HCT116 (cell line): ENCODE data around the gene GNG10.

Experiments
- CBX3 ChIP-seq: IDR thresholded peaks from 2 replicates; pipeline ENCODE4 v1.6.1; 2012; ENCODE audit warnings: low read depth
- CTCF ChIP-seq, 3 experiments: fragments of 200-600 bp in 1 of 3; sonication (generic) in 1 of 3; IDR thresholded peaks in 2 of 3; conservative IDR thresholded peaks in 1 of 3; 2 replicates each; pipeline ENCODE4 v1.5.1; 2012 to 2017; ENCODE audit warnings: low read depth in 2 of 3, low read length in 2 of 3, antibody characterized with exemption in 1 of 3, borderline replicate concordance in 1 of 3, control low read depth in 1 of 3, mild to moderate bottlenecking in 1 of 3, mixed read lengths in 1 of 3, mixed run types in 1 of 3, moderate library complexity in 1 of 3; ENCODE audit not compliant: insufficient read depth in 1 of 3
- EGR1 ChIP-seq: IDR thresholded peaks from 2 replicates; pipeline ENCODE4 v1.6.1; 2012; ENCODE audit warnings: low read depth
- EZH2 ChIP-seq: fragments of 200-600 bp; sonication (generic); IDR thresholded peaks from 2 replicates; pipeline ENCODE4 v1.6.1; 2017; ENCODE audit warnings: antibody characterized with exemption, mixed run types
- FOSL1 ChIP-seq: IDR thresholded peaks from 2 replicates; pipeline ENCODE4 v1.6.1; 2012; ENCODE audit warnings: low read depth
- POLR2A ChIP-seq: IDR thresholded peaks from 2 replicates; pipeline ENCODE4 v1.7.0; 2011; ENCODE audit warnings: borderline replicate concordance; ENCODE audit not compliant: insufficient read depth, insufficient read length; ENCODE audit errors: extremely low read depth
- POLR2AphosphoS5 ChIP-seq: IDR thresholded peaks from 2 replicates; pipeline ENCODE4 v1.6.1; 2011; ENCODE audit warnings: mild to moderate bottlenecking, low read depth, low read length, moderate library complexity
- RAD21 ChIP-seq: IDR thresholded peaks from 2 replicates; pipeline ENCODE4 v1.6.1; 2012; ENCODE audit warnings: low read depth, mild to moderate bottlenecking
- REST ChIP-seq: IDR thresholded peaks from 2 replicates; pipeline ENCODE4 v1.6.1; 2012; ENCODE audit warnings: low read depth
- SIN3A ChIP-seq: IDR thresholded peaks from 2 replicates; pipeline ENCODE4 v1.6.1; 2012; ENCODE audit warnings: low read depth
- YY1 ChIP-seq: IDR thresholded peaks from 2 replicates; pipeline ENCODE4 v1.6.1; 2011; ENCODE audit warnings: low read length, low read depth, moderate library complexity, mild to moderate bottlenecking; ENCODE audit not compliant: insufficient replicate concordance; ENCODE audit errors: extremely low read depth
- ZNF274 ChIP-seq: fragments of 200-500 bp; sonication (Bioruptor generic); IDR thresholded peaks from 2 replicates; pipeline ENCODE4 v1.6.1; 2014; ENCODE audit warnings: mild to moderate bottlenecking, low read depth, low read length, inconsistent platforms

GRCh38 chr9:111630182-111630963 is 31.0 kb upstream of the GNG10 start:
- TF ChIP-seq POLR2AphosphoS5 (no peak), RAD21 (no peak), CTCF (IDR thresholded peaks at IDR 0.05 in 2 of 3, conservative IDR thresholded peaks at IDR 0.05 in 1 of 3; ENCODE audit: borderline replicate concordance in 1 of 3, insufficient read depth in 1 of 3, low read depth in 2 of 3, low read length in 2 of 3) (no peak), POLR2A (no peak), YY1 (no peak), SIN3A (no peak), FOSL1 (no peak), CBX3 (no peak), EZH2 (no peak), EGR1 (no peak), REST (no peak), ZNF274 (no peak)
